ENCODE data around the gene NSF. TPM values are rescaled to one million over a fixed set of nuclear protein-coding genes. Genes with fewer than 3 reads are reported as not detected.

Gene NSF
- total RNA-seq, 1 experiment from 2014 or later = 56.5 TPM

DNA sequence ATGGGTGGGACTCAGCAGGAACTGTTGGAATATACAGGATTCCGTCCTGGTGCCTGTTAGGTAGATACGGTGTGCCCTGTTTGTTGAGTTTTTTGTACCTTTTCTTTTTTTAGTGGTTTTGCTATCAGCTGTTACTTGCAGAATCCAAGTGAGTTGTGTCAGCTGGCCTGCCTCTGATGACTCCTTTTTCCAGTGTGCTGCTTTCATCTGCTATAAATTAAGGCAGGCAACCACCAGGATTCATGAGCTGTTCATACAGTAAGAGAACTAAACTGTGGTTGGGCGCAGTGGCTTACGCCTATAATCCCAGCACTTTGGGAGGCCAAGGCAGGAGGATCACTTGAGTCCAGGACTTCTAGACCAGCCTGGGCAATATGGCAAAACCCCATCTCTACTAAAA is 148.1 kb downstream of the NSF start:
- in situ Hi-C loops (cut with HindIII; ENCODE audit: low pct_unique_long_range_greater_than_20kb, low sequenced_read_pairs) (no loop called here), intact Hi-C loops (cut with micrococcal nuclease; ENCODE audit: unreplicated experiment) (no loop called here)
- H3K9me3 ChIP-seq (ENCODE audit: control insufficient read depth, insufficient read depth, low read depth, low read length) = no peaks in the 10 kb centered on the region
- H3K4me1 ChIP-seq (ENCODE audit: control insufficient read depth, insufficient read depth, low read length) = no peaks in the 10 kb centered on the region
- no peaks in the 10 kb centered on the region for H3K27me3 ChIP-seq (ENCODE audit: control insufficient read depth, insufficient read depth, low read length)
- no peaks in the 10 kb centered on the region for H3K36me3 ChIP-seq (ENCODE audit: control insufficient read depth, insufficient read depth, low read length)
- no peak overlapping the region for H3K4me3 ChIP-seq (ENCODE audit: low read depth in 2 of 2, low read length in 2 of 2)
- ChIA-PET POLR2A (no interaction called here), CTCF (no interaction called here)
- ATAC-seq = no peak
- TF ChIP-seq TCF7L2 (IDR thresholded peaks at IDR 0.05; ENCODE audit: low read depth, low read length) = no peak
- TF ChIP-seq, protein P1, sequence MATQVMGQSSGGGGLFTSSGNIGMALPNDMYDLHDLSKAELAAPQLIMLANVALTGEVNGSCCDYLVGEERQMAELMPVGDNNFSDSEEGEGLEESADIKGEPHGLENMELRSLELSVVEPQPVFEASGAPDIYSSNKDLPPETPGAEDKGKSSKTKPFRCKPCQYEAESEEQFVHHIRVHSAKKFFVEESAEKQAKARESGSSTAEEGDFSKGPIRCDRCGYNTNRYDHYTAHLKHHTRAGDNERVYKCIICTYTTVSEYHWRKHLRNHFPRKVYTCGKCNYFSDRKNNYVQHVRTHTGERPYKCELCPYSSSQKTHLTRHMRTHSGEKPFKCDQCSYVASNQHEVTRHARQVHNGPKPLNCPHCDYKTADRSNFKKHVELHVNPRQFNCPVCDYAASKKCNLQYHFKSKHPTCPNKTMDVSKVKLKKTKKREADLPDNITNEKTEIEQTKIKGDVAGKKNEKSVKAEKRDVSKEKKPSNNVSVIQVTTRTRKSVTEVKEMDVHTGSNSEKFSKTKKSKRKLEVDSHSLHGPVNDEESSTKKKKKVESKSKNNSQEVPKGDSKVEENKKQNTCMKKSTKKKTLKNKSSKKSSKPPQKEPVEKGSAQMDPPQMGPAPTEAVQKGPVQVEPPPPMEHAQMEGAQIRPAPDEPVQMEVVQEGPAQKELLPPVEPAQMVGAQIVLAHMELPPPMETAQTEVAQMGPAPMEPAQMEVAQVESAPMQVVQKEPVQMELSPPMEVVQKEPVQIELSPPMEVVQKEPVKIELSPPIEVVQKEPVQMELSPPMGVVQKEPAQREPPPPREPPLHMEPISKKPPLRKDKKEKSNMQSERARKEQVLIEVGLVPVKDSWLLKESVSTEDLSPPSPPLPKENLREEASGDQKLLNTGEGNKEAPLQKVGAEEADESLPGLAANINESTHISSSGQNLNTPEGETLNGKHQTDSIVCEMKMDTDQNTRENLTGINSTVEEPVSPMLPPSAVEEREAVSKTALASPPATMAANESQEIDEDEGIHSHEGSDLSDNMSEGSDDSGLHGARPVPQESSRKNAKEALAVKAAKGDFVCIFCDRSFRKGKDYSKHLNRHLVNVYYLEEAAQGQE (IDR thresholded peaks at IDR 0.05; ENCODE audit: insufficient read depth in 1 of 2, low read depth in 2 of 2, low read length in 1 of 2) = no peak
- no peak for TF ChIP-seq SIN3A (IDR thresholded peaks at IDR 0.05; ENCODE audit: borderline replicate concordance, insufficient read depth, low read depth, low read length)
- no peak for TF ChIP-seq CTCF (IDR thresholded peaks at IDR 0.05)
- TF ChIP-seq POLR2AphosphoS5 (IDR thresholded peaks at IDR 0.05; ENCODE audit: low read depth, low read length) = no peak
- DNase-seq (ENCODE audit: low read depth, low spot score) = no peak
- no peak overlapping the region for H3K27ac ChIP-seq (ENCODE audit: low read length)
- BruUV-seq (replicated peaks) = no TSS peak

- no peak overlapping the region for H3K4me3 ChIP-seq (ENCODE audit: low read depth in 2 of 2, low read length in 2 of 2)
- H3K4me1 ChIP-seq (ENCODE audit: control insufficient read depth, insufficient read depth, low read length) = no peaks in the 10 kb centered on the region
- BruUV-seq (replicated peaks) = no TSS peak
- TF ChIP-seq POLR2AphosphoS5 (IDR thresholded peaks at IDR 0.05; ENCODE audit: low read depth, low read length) (no peak), SIN3A (IDR thresholded peaks at IDR 0.05; ENCODE audit: borderline replicate concordance, insufficient read depth, low read depth, low read length) (no peak), TCF7L2 (IDR thresholded peaks at IDR 0.05; ENCODE audit: low read depth, low read length) (no peak), CTCF (IDR thresholded peaks at IDR 0.05) (no peak)
- TF ChIP-seq, protein P1 (IDR thresholded peaks at IDR 0.05; ENCODE audit: insufficient read depth in 1 of 2, low read depth in 2 of 2, low read length in 1 of 2) = no peak
- DNase-seq (ENCODE audit: low read depth, low spot score) = no peak
- no peak for ATAC-seq
- no peaks in the 10 kb centered on the region for H3K9me3 ChIP-seq (ENCODE audit: control insufficient read depth, insufficient read depth, low read depth, low read length)
- POLR2A ChIA-PET = no interaction called here
- in situ Hi-C loops (cut with HindIII; ENCODE audit: low pct_unique_long_range_greater_than_20kb, low sequenced_read_pairs) (no loop called here), intact Hi-C loops (cut with micrococcal nuclease; ENCODE audit: unreplicated experiment) (no loop called here)
- CTCF ChIA-PET = no interaction called here
- no peaks in the 10 kb centered on the region for H3K27me3 ChIP-seq (ENCODE audit: control insufficient read depth, insufficient read depth, low read length)
- H3K27ac ChIP-seq (ENCODE audit: low read length) = no peak overlapping the region
- no peaks in the 10 kb centered on the region for H3K36me3 ChIP-seq (ENCODE audit: control insufficient read depth, insufficient read depth, low read length)
These were observed 149.5 kb downstream of the NSF start for GRCh38 chr17:46739982-46740381.

Data from Panc1 (cell line).